GM18873 (cell line): ENCODE measurements around the gene MRPS27.
A peak's percentile ranks its signal among the peaks of the same experiment; 100 is the strongest.
"Not testable (repeated sequence)": the region's sequence is repeated elsewhere in the genome, so short reads cannot be mapped to it uniquely, and the experiment has no call there.

Source experiments
- ATAC-seq: cut with Tn5 transposase; IDR thresholded peaks from one replicate; pipeline ENCODE4 v1.9.1; 2021; ENCODE audit warnings: mild to moderate bottlenecking, moderate library complexity, moderate number of reproducible peaks; ENCODE audit not compliant: unreplicated experiment, low FRiP score

MRPS27 gene

GRCh38 chr5:72326306-72326649, 6.2 kb upstream of the MRPS27 start:
- ATAC-seq = no peak

GRCh38 chr5:72325566-72326305, 5.7 kb upstream of the MRPS27 start:
- ATAC-seq = no peak

GRCh38 chr5:72324189-72324825, 4.3 kb upstream of the MRPS27 start:
- no peak for ATAC-seq

- ATAC-seq = not testable (repeated sequence)
Measured at GRCh38 chr5:72319435-72319975, 535 bp downstream of the MRPS27 start.

- no peak for ATAC-seq
Measured at GRCh38 chr5:72314571-72315172, 5.4 kb downstream of the MRPS27 start.

GRCh38 chr5:72313141-72313540, 6.9 kb downstream of the MRPS27 start:
- no peak for ATAC-seq

GRCh38 chr5:72308853-72309191, 11.2 kb downstream of the MRPS27 start:
- no peak for ATAC-seq

- ATAC-seq = peak; percentile 87
Measured at GRCh38 chr5:72307968-72308852, 11.8 kb downstream of the MRPS27 start.

GRCh38 chr5:72307573-72307967, 12.5 kb downstream of the MRPS27 start:
- ATAC-seq = no peak

GRCh38 chr5:72305194-72306142, 14.6 kb downstream of the MRPS27 start:
- ATAC-seq = peak; percentile 17

GRCh38 chr5:72302171-72302570, 17.9 kb downstream of the MRPS27 start:
- no peak for ATAC-seq

- peak; percentile 61 for ATAC-seq
Measured at GRCh38 chr5:72301557-72301956, 18.5 kb downstream of the MRPS27 start.

- ATAC-seq = no peak
Measured at GRCh38 chr5:72300590-72301339, 19.3 kb downstream of the MRPS27 start.

- no peak for ATAC-seq
Measured at GRCh38 chr5:72298711-72299110, 21.3 kb downstream of the MRPS27 start.

- peak; percentile 38 for ATAC-seq
Measured at GRCh38 chr5:72298136-72298535, 21.9 kb downstream of the MRPS27 start.

GRCh38 chr5:72296256-72296655, 23.8 kb downstream of the MRPS27 start:
- no peak for ATAC-seq

GRCh38 chr5:72295539-72295938, 24.5 kb downstream of the MRPS27 start:
- ATAC-seq = no peak

- ATAC-seq = no peak
Measured at GRCh38 chr5:72294473-72294872, 25.6 kb downstream of the MRPS27 start.

- no peak for ATAC-seq
Measured at GRCh38 chr5:72293495-72294055, 26.5 kb downstream of the MRPS27 start.
